Esophagus muscularis mucosa (tissue), 3 donors: ENCODE data around the gene DPP4.

ENCODE experiments used
- POLR2AphosphoS5 ChIP-seq, 2 donors: sonication (generic); formaldehyde crosslinking; IDR thresholded peaks; one replicate each; pipeline ENCODE4 v1.6.1; 2017; ENCODE audit warnings: antibody characterized with exemption in 2 of 2
- TF ChIP-seq, protein P1 (sequence below), 3 experiments: fragments of 200-600 bp in 2 of 3; fragments of 450-650 bp in 1 of 3; sonication (generic) in 2 of 3; IDR thresholded peaks; one replicate each; pipeline ENCODE4 v1.5.1; 2017 to 2019; ENCODE audit warnings: antibody characterized with exemption in 3 of 3, mild to moderate bottlenecking in 2 of 3, moderate library complexity in 1 of 3

DNA sequence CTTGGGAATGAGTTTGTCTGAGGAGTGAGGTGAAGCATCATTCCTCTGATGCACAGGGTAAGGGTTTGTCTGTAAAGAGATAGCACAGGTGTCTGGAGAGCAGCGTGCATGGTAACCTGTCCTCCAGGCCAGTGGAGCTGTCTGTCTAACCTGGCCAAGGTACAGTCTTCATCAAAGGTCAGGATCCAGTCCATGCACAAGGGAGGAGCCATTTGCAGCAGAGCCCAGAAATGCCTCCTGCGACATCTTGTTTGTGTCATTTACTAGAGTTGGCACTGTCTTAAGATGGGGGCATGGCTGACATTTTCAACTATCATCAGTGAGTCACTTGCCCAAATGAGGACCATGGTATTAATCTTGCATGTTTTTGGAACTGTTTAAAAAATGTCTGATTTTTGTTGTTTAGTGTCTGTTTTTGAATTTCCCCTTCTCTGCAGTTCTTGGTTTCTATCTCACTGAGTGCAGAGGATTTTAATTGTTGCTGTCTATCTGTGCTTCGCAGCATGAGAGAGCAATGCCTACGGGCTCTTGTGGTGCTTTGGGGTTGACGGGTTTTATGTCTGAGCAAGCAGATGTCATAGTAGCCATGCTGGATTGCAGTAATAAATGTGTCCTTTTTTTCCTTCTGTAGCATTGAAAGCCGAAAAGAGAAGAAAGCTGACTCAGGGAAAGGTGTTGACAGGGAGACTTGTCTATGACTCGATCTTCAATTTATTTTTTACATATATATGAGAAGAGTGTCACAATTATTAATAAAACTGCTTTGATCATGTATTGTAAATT, 91.3 kb downstream of the DPP4 start:
- TF ChIP-seq, protein P1, sequence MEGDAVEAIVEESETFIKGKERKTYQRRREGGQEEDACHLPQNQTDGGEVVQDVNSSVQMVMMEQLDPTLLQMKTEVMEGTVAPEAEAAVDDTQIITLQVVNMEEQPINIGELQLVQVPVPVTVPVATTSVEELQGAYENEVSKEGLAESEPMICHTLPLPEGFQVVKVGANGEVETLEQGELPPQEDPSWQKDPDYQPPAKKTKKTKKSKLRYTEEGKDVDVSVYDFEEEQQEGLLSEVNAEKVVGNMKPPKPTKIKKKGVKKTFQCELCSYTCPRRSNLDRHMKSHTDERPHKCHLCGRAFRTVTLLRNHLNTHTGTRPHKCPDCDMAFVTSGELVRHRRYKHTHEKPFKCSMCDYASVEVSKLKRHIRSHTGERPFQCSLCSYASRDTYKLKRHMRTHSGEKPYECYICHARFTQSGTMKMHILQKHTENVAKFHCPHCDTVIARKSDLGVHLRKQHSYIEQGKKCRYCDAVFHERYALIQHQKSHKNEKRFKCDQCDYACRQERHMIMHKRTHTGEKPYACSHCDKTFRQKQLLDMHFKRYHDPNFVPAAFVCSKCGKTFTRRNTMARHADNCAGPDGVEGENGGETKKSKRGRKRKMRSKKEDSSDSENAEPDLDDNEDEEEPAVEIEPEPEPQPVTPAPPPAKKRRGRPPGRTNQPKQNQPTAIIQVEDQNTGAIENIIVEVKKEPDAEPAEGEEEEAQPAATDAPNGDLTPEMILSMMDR (IDR thresholded peaks at IDR 0.05): no peak
- no peak for TF ChIP-seq POLR2AphosphoS5 (IDR thresholded peaks at IDR 0.05)
